Stimulated activated naive CD4-positive, alpha-beta T cell treated with Interleukin-2 at 50 U/mL for 16 hours (primary cell): ENCODE data around the gene PDGFB.

Experiments used
- DNase-seq: peaks from one replicate; lab custom pipeline; 2025; lab: John Stamatoyannopoulos, UW

The PDGFB gene

DNA sequence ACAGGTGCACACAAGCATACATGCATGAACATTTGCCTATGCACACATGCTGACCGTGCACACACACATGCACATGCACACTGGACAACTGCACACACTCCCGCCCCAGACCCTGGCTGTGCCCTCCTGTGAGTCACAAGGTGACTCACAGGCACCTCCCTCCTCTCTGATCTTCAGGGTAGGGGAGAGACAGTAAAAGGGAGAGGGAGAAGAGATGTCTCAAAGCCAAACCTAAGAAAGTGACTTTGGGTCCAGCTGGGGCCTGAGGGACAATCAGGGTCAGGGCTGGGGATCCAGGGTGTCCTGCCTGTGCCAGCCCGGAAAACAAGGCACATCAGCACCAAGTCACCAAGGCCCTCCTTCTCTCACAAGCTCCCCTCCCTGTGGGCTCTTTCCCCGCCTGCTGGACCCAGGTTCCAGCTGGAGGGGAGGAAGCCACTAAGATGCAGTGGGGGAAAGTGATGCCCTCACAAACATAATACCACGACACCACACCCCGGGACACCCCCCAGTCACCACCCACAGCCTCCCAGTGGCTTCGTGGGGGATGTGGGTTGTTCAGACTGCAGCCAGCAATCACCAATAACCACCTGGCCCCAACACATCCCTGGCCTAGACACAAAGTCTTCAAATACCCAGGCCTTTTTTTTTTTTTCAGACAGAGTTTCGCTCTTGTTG lies 39.3 kb downstream of the PDGFB start:
- DNase-seq, result no peak

DNA sequence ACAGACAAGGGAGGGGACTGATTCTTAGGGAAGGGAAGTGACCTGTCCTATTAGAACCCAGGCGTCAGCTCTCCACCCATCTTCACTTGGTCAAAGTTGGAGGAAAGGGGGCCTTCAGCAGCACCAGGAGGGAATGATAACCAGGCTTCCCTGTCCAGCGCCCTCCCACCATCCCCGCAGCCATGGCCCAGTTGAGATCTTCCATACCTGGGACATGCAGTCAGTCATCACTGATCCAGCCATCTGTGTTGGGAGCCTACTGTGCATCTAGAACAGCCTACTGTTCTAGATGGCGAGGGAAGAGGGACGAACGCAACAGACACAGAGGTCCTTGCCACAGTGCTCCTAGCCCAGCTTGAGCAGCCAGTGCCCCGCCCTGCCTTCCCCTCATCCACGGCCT lies 40.6 kb downstream of the PDGFB start:
- no peak for DNase-seq

DNA sequence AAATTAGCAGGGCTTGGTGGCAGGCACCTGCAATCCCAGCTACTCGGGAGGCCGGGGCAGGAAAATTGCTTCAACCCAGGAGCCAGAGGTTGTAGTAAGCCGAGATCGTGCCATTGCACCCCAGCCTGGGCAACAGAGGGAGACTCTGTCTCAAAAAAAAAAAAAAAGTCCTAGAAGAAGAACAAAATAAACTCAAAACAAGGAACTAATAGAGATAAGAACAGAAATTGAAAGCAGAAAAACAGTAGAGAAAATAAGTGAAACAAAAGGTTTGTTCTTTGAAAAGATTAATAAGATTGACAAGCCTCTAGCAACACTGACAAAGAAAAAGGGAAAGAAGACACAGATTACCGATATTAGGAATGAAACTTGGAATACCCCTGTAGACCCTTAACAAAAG lies 47.2 kb downstream of the PDGFB start:
- DNase-seq, result no peak

DNA sequence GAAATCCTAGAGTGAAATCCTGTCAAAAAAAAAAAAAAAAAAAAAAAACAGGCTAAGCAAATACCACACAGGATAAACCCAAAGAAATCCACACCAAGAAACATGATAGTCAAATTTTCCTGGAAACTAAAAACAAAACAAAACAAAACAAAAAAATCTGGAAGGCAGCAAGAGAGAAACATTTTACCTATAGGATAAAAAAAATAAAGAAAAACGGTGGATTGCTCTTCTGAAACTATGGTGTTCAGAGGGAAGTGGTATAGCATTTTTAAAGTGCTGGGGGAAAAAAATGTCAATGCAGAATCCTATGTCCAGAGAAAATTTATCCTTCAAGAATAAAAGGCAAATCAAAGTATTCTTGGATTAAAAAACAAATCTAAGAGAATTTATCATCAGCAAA lies 50.7 kb downstream of the PDGFB start:
- DNase-seq, result no peak

DNA sequence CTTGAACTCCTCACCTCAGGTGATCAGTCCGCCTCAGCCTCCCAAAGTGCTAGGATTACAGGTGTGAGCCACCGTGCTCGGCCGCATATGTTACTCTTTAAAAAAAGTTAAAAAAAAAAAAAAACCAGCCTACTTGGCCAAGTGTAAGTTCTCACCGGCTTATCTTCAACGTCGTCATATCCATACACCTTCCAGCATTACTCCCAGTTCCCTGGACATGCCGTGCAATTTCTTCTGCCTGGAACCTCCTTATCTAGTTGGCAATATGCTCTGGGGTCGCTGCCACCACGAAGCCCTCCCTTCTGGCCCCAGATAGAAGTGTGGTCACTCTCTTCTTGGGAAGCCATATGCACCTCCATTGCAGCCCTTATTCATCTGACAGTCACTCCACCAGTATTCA lies 56.0 kb downstream of the PDGFB start:
- no peak for DNase-seq

DNA sequence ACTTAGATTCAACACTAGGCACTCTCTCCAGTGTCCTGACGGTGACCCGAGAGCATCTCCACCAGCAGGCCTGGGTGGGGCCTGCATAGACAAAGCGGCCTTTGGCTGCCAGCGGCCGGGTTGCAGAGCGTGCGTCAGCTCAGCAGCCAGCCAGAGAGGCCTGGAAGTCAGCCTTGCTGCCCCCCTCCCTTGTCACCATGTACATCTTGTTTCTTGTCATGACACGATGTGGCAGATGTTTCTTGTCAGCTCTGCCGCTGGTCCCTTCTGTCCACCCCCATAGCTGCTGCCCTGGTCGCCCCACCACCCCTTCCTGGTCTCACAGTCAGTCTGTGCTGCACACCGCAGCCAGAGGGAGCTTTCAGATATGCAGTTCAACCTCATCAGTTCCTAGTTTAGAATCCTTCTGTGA lies 59.2 kb downstream of the PDGFB start:
- DNase-seq, result no peak

DNA sequence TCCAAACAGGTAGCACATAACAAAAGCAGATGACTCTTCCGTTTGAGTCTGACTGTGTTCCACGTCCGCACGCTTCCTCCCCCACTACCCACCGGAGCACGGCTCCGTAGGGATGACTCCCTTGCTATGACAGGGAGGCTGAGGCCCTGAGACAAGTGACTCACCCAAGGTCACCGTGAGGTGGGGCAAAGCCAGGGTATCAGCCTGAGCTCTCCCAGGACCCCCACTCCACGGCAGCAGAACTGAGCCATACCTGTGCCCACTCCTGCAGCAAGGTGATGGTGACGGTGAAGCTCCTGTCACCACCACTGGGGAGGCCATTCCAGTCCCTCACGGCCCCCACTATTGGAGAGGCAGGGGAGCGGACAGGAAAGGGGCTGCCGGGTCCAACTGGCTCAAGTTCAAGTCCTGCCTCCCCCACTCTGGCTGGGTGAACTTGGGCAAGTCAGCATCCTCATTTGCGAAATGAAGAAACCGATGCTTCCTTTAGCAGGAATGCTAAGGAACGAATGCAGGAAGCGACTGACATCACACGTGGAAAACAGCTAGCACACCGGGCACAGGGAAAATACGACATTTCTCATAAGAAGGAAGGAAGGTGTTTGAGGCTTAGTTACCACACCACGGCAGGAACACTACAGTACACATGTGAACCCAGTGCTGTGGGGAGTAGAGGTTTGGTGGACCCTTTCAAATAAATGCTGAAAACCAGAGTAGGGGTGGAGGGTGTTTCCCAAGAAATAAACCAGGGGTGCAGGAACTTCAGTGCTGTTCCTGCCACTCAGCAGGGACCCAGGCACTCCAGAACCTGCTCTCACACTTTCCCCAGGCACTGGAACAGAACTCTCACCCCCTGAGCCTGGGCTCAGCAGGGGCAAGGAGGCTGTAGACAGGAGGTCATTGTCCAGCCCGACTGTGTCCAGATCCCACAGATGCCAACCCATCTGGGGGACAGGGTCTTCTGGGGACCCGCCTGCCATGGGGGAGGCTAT lies 59.9 kb downstream of the PDGFB start:
- no peak for DNase-seq

DNA sequence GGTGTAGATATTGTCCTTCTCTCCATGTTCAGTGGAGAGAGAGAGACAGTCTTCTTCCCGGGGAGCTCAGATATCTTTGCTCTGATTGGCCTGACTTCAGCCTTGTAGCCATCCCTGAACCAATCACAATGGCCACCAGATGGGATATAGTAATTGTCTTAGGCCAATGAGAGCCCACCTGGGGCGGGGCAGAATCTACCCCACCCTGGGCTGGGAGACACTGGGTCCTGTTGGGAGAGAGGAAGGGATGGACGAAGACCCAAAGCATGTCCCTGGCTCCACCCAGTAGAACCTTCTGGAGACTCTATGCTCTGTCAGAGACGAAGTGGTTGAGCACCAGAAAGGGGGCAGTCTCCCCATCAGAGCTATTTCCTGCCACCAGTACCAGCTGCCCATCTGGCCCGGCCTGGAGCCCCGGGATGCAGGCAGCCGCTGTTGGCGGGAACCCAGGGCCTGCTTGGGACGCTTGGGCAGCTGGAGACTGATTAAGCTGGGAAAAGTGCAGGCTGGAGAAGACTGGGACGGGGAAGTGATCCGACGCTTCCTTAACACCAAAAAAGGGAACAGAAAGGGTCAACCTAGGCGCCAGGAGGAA lies 60.7 kb downstream of the PDGFB start:
- DNase-seq, result no peak

DNA sequence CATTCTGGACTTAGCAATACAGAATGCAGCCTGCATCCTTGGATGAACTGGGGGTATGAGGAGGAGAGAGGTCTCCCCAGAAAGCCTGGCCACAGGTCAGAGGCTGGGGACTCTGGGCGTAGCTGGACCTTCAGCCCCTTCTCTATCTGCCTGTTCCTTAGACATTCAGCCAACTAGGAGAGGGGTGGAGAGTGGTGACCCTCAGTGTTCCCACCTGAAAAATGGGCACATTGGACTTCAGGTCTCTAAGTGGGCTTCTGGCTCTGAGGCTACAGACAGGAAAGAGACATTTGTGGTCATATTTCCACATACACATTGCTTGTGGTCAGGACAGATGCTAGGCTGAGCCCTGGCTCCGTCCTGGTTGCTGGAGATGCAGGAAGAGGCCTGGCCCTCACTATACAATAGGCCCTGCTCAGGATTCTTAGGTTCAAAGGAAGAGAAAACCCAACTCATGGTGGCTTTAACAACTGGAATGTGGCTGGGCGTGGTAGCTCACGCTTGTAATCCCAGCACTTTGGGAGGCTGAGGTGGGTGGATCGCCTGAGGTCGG lies 62.2 kb downstream of the PDGFB start:
- no peak for DNase-seq

DNA sequence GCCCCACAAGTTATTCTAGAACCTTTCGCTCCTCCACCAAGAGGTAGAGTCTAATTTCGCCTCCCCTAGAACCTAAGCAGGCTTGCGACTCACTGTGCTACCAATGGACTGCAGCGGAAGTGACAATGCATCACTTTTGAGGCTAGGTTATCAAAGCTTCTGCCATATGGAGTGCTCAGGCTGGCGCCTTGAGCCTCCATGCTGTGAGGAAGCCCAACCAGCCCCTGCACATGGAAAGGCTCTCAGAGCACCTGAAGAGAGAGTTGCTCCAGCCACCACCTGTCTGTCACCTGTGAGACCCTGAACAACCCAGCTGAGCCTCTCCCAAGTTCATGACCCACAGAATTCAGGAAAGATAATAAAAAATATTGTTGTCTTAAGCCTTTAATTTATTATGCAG lies 63.0 kb downstream of the PDGFB start:
- DNase-seq, result no peak

DNA sequence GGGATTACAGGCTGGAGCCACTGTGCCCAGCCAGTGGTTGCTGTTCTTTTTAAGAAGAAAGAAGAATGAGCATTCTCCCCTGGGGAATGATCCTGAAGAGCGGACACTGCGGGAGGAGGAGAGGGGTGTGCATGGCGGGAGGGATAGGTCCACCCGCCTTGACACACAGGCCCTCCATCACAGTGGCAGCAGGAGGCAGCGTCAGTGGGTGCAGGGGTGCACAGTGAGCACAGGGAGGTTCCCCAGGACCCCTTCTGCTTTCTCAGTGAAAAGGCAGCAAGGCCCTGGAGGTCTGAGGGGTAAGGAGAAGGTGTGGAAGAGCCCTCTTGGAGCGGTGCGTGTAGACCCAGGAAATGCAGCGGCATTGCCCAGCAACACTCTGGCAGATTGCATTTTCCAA lies 63.4 kb downstream of the PDGFB start:
- no peak for DNase-seq

DNA sequence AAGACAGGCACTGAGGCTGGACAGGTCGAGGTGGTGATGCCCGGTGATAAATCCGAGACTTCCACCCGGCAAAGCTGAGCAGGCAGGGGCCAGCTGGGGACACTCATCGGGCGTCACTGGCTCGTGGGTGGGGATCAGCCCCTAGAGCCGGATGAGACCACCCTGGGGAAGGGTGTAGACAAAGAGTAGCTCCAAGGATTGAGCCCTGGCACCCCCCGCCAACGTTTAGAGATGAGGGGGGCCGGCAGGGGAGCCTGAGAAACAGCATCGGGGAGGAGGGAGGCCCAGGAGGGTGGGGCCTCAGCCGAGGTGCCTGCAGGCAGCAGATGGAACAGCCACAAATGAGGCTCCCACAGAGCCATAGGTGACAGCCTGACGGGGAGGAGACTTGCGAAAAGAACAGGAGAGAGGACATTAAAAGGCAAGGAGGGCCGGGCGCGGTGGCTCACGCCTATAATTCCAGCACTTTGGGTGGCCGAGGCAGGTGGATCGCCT lies 64.9 kb downstream of the PDGFB start:
- DNase-seq, result no peak

DNA sequence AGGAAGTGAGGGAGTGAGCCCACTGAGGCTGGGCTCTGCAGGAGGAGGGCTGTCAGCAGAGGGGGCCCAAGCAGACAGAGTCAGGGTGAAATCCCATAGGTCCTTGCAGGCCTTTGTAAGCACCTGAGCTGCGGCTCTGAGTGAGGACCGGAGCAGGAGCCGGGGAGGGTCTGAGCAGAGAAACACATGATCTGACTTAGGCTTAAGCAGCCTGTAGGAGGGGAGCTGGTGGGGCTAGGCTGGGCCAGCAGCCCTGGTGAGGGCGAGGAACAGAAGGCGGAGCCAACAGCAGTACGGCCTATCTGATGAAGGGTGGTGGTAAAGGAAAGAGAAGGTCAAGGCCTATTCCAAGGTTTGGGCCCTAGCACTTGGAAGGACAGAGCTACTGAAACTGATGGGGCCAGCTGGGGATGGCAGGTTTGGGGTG lies 65.4 kb downstream of the PDGFB start:
- DNase-seq, result no peak

DNA sequence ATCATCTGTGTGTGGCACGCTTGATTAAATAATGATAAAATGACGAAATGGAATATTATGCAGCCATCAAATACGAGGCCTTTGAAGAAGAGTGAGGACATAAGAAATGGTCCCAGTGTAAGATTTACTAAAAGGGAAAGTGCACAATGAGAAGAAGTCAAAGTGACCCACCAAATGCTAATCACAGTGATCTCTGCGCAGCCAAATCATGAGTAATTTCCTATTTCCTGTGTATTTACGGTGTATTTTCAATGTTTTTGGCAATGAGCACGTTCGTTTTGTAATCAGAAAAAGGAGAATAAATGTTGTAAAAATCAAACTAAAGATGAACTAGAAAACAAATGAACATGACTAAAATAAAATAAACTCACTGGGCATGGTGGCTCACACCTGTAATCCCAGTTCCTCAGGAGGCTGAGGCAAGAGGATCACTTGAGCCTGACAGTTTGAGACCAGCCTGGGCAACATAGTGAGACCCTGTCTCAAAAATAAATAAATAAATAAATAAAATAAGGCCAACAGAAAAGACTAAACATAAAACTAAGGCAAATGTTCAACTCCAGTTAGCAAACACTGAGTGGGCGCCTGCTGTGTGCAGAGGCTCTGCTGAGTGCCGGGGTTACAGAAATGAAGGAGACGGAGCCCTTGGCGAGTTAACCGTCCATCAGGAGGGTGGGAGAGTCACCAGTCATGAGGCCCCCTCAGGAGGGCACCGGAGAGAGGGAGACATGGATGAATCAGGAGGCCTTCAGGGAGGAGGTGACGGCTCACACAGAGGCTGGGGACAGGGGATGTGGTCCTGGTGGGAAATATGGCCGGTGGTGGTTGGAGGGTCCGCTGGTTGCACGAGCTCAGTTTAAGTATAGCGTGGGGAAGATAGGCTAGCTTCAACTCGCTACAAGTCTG lies 66.3 kb downstream of the PDGFB start:
- no peak for DNase-seq

DNA sequence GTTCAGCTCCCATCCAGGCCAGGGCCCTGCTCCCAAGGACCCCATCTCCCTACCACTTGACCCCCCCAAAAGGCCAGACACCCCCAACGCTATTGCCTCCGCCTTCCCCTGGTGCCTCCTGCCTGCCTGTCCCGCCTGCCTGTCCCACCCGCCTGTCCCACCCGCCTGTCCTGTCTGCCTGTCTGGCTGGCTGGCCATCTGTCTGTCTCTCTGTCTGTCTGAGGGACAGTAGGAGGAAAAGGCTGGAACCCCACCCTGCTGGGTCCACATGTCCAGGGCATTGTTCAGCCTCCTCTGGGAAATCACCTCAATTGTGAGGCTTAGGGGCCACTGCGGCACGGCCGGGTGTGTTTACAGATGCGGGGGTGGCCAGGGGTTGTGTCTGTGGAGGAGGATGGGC lies 67.0 kb downstream of the PDGFB start:
- no peak for DNase-seq

DNA sequence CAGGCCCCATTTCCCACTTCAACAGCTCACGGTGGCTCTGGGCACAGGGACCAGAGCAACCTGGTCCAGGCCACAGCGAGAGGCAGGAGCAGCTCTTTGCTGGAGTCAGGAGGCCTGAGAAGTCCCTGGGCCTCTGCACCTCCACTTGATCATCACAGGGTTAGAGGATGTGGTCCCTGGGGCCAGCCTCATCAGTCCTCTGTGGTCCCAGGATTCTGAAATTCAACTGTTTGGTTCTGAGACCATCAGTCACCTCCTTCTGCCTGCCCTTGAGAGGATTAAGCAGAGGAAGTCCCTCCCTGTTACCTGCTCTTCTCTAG lies 67.4 kb downstream of the PDGFB start:
- DNase-seq, result no peak

DNA sequence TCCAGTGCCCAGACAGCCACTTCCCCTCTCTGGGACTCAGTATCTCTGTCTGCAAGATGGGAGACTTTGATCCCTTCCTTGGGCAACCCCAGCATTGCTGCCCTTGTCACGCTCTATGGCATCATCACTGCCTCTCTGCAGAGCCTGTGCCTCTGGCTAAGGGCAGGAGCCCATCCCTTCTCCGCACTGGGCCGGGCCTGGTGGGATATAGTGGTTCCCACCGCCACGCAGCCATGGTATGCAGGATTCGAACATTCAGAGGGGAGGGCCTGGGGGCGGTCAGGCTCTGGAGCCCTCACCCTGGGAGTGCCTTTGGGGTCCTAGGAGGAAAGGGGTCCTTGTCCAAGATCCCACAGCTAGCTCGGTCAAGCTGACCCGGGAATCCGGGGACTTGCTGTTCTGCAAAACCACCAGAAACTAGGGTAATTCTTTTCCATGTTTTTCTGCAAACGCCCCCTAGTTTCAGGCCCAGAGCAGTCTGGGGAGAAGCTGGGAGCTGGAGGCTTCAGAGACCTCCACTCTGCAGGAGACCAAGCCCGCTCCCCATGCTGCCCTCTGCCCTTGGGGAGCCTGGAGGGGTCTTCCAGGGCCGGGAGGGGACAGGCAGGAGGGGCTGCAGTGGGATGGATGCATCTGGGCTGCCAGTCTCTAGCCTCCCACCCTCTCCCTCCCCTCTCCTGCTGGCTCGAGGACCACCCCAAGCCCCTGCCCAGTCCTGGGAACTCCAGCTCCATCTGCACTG lies 67.9 kb downstream of the PDGFB start:
- no peak for DNase-seq

DNA sequence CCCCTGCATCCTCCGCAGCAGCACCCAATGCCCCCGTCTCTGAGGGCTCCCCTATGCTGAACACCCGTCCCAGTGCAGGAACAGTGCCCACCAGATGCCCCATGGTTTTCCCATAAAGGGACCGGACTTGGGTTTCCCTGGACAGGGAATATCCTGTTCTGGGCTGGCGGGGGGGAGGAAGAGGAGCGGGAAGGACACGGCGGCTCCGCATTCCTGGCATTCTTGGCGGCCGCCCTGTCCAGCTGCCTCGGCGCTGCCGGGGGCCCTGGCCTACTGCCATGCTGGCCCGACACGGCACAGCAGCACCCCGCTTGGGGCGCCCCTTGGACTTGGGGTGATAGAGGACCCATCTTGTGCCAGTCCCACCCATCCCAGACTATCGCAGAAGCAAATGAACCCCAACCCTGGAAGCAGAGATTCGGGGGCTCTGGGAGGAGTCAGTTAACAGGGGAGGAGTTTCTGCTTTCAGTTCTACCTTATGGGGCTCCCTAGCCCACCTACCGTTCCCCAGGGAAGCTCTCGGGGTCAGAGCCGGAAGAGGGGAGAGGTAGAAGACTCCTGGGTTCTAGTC lies 68.6 kb downstream of the PDGFB start:
- DNase-seq, result no peak

DNA sequence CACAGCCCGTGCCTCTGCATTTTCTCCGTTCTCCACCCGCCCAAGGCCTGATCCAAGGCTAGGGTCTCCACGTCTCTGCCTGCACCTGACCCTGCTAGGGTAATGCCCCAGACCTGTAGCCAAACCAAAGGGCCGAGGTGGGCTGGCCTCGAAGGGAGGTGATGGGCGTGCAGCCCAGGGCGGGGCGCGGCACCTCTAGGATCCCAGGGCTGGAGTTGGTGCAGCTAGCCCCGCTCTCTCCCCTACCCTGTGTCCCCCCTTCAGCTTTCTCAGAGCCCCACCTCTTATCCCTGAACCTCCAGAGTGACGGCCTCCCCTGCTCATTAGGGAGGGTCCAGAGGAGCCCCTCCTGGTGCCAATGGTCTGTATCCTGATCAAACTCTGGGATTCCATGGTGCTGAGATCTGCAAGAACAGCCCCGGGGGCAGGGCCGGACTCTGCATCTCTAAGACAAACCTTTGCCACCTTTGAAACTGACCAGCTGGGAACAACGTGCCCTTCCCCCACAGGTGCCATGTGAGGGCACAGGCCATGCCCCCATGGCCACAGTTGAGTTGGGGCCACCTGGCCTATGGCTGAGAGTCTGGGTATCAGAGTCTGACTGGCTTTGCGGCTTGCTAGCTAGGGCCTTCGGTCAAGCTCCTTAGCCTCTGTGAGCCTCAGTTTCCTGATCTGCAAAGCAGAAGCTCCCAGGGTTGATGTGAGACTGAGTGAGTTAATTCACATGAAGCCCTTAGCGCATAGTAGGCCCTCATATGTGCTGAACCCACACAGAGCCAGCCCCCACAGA lies 69.2 kb downstream of the PDGFB start:
- DNase-seq, result no peak
